Thyroid gland (tissue), 4 donors: ENCODE data around the gene NBEAL2. TPM values are rescaled to one million over a fixed set of nuclear protein-coding genes. Genes with fewer than 3 reads are reported as not detected.

Experiments
- DNase-seq, 2 donors: peaks; one replicate each; pipeline ENCODE4 v3.0.0-alpha.2; 2019
- H3K27ac ChIP-seq, 3 donors: fragments of 200-600 bp; sonication (generic); 1 replicate in 2 of 3; 2 replicates in 1 of 3; pipeline ENCODE4 v1.5.1; 2016 to 2019; ENCODE audit warnings: mild to moderate bottlenecking in 1 of 3, moderate library complexity in 1 of 3
- H3K27me3 ChIP-seq: fragments of 200-600 bp; sonication (generic); one replicate; pipeline ENCODE4 v1.5.1; 2019
- H3K36me3 ChIP-seq, 2 donors: fragments of 200-600 bp; sonication (generic); one replicate each; pipeline ENCODE4 v1.5.1; 2016 to 2019
- H3K4me1 ChIP-seq, 2 donors: fragments of 200-600 bp; sonication (generic); one replicate each; pipeline ENCODE4 v1.5.1; 2017 to 2019
- H3K4me3 ChIP-seq, 3 donors: fragments of 200-600 bp; sonication (generic); replicated peaks in 1 of 3; 1 replicate in 2 of 3; 2 replicates in 1 of 3; pipeline ENCODE4 v1.5.1; 2016; ENCODE audit warnings: mild to moderate bottlenecking in 1 of 3
- H3K9me3 ChIP-seq: fragments of 200-600 bp; sonication (generic); one replicate; pipeline ENCODE4 v1.5.1; 2017
- POLR2A ChIP-seq, 2 donors: fragments of 450-650 bp; IDR thresholded peaks; one replicate each; pipeline ENCODE4 v1.6.1; 2017; ENCODE audit warnings: antibody characterized with exemption in 2 of 2, mild to moderate bottlenecking in 2 of 2, moderate library complexity in 1 of 2
- WGBS, 2 donors: methylation state at CpG; one replicate each; pipeline ENCODE4 v1.1.5; 2017; 5-methylcytosine and 5-hydroxymethylcytosine counted together
- intact Hi-C: fragments of 100-400 bp; cut with DNase I; formaldehyde crosslinking; loops from one replicate; pipeline ENCODE4 v1.15.1; 2023
- total RNA-seq, 4 donors: library from RNA; depleted of rRNA; stranded (reverse); fragments of >200 nt; gene quantifications; one replicate each; pipeline ENCODE4 v1.2.3, GENCODE V29; 2016
- TF ChIP-seq, protein P1 (sequence below), 6 experiments: fragments of 200-600 bp in 3 of 6; fragments of 450-650 bp in 3 of 6; sonication (generic) in 3 of 6; IDR thresholded peaks; one replicate each; pipeline ENCODE4 v1.5.1; 2016 to 2019; ENCODE audit warnings: antibody characterized with exemption in 6 of 6, mild to moderate bottlenecking in 2 of 6, inconsistent platforms in 1 of 6, moderate library complexity in 1 of 6

The NBEAL2 gene
- total RNA-seq, 4 donors from 2014 or later, result 19.4 to 38.6 (median 27.5) TPM

DNA sequence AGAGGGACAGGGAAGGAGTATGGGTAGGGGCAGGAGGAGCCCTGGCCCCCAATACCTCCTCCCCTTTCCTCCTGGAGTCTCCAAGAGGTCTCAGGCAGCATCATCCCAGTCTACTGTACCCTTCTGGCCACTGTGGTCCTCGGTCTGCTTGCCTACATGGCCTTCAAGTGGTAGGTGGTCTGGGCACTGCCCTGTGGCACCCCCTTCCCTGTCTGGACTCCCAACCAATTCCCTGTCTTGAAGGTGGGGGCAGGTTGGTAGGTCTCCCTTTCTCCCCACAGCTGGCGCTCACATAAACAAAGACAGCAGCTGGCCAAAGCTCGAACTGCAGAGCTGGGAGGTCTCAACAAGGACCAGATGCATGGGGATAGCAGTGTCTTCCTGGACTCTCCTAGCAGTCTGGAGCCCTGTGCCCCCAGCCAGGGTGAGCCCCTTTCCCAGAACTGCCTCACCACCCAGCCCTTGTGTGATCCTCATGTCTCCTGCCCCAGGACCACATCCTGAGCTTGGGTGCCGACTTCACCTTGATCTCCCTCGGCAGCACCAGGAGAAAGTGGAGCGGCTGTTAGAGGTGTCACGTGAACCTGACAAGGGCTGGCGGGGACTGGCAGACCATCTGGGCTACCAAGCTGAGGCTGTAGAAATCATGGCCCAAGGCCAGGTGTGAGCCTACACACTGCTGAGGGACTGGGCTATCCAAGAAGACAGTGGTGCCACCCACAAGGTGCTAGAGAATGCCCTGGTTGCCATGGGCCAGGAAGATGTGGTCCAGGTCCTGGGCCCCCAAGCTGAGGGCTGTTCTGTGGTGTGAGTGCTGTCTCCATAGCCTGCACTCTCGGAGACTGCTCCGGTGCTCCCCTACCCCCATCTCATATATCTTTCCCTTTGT, 33.1 kb downstream of the NBEAL2 start:
- H3K27me3 ChIP-seq, result no peaks in the 10 kb centered on the region
- intact Hi-C loops, result no loop called here
- WGBS, 2 donors, result 92 to 97% methylated on average over 4 to 5 of the region's 10 CpGs
- no peak overlapping the region for H3K27ac ChIP-seq
- H3K4me3 ChIP-seq, result no peak overlapping the region
- DNase-seq, result no peak
- TF ChIP-seq, protein P1, sequence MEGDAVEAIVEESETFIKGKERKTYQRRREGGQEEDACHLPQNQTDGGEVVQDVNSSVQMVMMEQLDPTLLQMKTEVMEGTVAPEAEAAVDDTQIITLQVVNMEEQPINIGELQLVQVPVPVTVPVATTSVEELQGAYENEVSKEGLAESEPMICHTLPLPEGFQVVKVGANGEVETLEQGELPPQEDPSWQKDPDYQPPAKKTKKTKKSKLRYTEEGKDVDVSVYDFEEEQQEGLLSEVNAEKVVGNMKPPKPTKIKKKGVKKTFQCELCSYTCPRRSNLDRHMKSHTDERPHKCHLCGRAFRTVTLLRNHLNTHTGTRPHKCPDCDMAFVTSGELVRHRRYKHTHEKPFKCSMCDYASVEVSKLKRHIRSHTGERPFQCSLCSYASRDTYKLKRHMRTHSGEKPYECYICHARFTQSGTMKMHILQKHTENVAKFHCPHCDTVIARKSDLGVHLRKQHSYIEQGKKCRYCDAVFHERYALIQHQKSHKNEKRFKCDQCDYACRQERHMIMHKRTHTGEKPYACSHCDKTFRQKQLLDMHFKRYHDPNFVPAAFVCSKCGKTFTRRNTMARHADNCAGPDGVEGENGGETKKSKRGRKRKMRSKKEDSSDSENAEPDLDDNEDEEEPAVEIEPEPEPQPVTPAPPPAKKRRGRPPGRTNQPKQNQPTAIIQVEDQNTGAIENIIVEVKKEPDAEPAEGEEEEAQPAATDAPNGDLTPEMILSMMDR (IDR thresholded peaks at IDR 0.05), result no peak
- no peak for TF ChIP-seq POLR2A (IDR thresholded peaks at IDR 0.05)
- H3K4me1 ChIP-seq, result peaks cover 11 to 13% of the 10 kb centered on the region in 2 donors
- peaks cover 4 to 8% of the 10 kb centered on the region in 2 donors for H3K36me3 ChIP-seq
- no peaks in the 10 kb centered on the region for H3K9me3 ChIP-seq

- H3K36me3 ChIP-seq, result peaks cover 4 to 8% of the 10 kb centered on the region in 2 donors
- H3K9me3 ChIP-seq, result no peaks in the 10 kb centered on the region
- TF ChIP-seq POLR2A (IDR thresholded peaks at IDR 0.05), result no peak
- TF ChIP-seq, protein P1 (IDR thresholded peaks at IDR 0.05), result no peak
- H3K27me3 ChIP-seq, result no peaks in the 10 kb centered on the region
- peaks cover 17 to 19% of the 10 kb centered on the region in 2 donors for H3K4me1 ChIP-seq
- H3K27ac ChIP-seq, result no peak overlapping the region
- 84 to 98% methylated on average over 3 of the region's 3 CpGs for WGBS, 2 donors
- intact Hi-C loops, result no loop called here
- no peak for DNase-seq
- H3K4me3 ChIP-seq, result no peak overlapping the region
These were observed 33.8 kb downstream of the NBEAL2 start for GRCh38 chr3:47013231-47013630.

- TF ChIP-seq POLR2A (IDR thresholded peaks at IDR 0.05), result no peak
- TF ChIP-seq, protein P1 (IDR thresholded peaks at IDR 0.05), result no peak
- peaks cover 22 to 24% of the 10 kb centered on the region in 2 donors for H3K4me1 ChIP-seq
- H3K4me3 ChIP-seq, result no peak overlapping the region
- H3K27me3 ChIP-seq, result no peaks in the 10 kb centered on the region
- peaks cover 4 to 8% of the 10 kb centered on the region in 2 donors for H3K36me3 ChIP-seq
- intact Hi-C loops, result no loop called here
- no peak overlapping the region for H3K27ac ChIP-seq
- no peak for DNase-seq
- no peaks in the 10 kb centered on the region for H3K9me3 ChIP-seq
These were observed 34.6 kb downstream of the NBEAL2 start for GRCh38 chr3:47014036-47014435.

DNA sequence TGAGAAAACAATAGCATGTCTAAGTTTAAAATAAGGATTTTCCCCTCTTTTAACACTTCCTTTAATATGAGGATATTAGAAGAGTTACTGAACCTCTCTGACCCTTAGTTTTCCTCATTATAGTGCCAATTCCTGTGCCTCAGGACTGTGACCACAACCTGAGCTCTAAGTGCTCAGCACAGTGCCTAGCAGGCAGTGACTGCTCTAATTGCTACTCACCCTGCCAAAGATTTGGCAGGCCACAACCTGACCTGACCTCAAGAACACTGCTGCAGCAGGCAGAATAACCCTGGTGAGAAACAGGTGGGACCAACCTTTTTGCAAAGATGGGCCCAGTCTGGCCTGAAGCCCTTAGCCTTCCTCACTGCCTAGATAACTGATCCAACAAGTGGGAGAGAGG, 35.7 kb downstream of the NBEAL2 start:
- Histone ChIP-seq H3K36me3 (peaks cover 4 to 8% of the 10 kb centered on the region in 2 donors), H3K4me3 (no peak overlapping the region), H3K27me3 (no peaks in the 10 kb centered on the region), H3K9me3 (no peaks in the 10 kb centered on the region), H3K27ac (no peak overlapping the region), H3K4me1 (peaks cover 22 to 29% of the 10 kb centered on the region in 2 donors)
- no peak for DNase-seq
- intact Hi-C loops, result no loop called here
- no peak for TF ChIP-seq POLR2A (IDR thresholded peaks at IDR 0.05)
- TF ChIP-seq, protein P1 (IDR thresholded peaks at IDR 0.05), result no peak
